MM.1S (cell line): Measurements from ENCODE around the gene CD81.

Experiments
- EZH2 ChIP-seq: fragments of 300-600 bp; sonication (generic); optimal IDR thresholded peaks from 2 replicates; pipeline ENCODE3; 2017; ENCODE audit warnings: low read depth, mild to moderate bottlenecking, antibody characterized with exemption, low read length, mixed read lengths
- TF ChIP-seq, protein P1 (sequence below): fragments of 300-600 bp; sonication (generic); IDR thresholded peaks from 2 replicates; pipeline ENCODE4 v1.5.1; 2016; ENCODE audit warnings: antibody characterized with exemption, low read length, mixed read lengths

DNA sequence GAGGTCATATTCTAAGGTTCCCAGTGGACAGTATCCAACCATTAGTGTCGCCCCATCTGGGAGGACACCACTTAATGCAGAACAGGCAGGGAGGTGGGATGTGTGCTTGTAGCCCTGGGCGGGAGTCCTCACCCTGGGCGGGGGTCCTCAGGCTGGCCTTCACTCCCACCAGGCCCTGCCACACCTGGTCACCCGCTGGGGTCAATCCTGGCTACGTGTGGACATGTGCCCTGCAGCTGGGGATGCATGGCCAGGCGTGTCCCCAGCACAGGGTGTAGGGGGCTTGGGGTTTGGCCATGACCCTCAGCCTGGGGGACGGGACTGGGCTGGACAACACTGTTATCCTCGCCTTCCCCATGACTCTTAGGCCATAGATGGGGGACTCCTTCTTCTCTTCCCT lies 48.4 kb downstream of the CD81 start:
- TF ChIP-seq, protein P1, sequence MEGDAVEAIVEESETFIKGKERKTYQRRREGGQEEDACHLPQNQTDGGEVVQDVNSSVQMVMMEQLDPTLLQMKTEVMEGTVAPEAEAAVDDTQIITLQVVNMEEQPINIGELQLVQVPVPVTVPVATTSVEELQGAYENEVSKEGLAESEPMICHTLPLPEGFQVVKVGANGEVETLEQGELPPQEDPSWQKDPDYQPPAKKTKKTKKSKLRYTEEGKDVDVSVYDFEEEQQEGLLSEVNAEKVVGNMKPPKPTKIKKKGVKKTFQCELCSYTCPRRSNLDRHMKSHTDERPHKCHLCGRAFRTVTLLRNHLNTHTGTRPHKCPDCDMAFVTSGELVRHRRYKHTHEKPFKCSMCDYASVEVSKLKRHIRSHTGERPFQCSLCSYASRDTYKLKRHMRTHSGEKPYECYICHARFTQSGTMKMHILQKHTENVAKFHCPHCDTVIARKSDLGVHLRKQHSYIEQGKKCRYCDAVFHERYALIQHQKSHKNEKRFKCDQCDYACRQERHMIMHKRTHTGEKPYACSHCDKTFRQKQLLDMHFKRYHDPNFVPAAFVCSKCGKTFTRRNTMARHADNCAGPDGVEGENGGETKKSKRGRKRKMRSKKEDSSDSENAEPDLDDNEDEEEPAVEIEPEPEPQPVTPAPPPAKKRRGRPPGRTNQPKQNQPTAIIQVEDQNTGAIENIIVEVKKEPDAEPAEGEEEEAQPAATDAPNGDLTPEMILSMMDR, result no peak
- no peak for TF ChIP-seq EZH2
